ENCODE data around the gene F7. TPM values are rescaled to one million over a fixed set of nuclear protein-coding genes. Genes with fewer than 3 reads are reported as not detected.

F7 gene
- total and polyA plus RNA-seq, 7 donors: 0.36 TPM; not detected in 6

DNA sequence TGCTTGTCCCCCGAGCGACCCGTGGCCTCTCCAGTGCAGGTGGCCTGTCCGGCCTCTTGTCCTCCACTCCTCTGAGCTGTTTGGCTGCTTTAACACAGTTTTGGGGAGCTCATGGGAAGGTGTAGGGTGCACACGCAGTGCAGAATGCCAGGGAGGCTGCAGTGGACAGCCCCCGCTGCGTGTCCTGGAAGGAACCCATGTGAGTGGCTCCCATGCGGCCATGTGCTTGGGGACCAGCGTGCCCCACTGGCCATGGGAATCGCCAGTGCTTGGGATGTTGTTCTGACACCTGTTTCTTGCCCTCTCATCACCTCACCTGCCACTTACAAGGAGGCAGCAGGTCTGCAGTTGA lies 22.6 kb upstream of the F7 start:
- Histone ChIP-seq H3K27me3 (peaks cover 0 to 10% (median 0%) of the 10 kb centered on the region in 3 donors), H3K9me3 (no peaks in the 10 kb centered on the region), H3K27ac (no peak overlapping the region), H3K36me3 (no peaks in the 10 kb centered on the region), H3K4me1 (no peaks in the 10 kb centered on the region), H3K4me3 (no peak overlapping the region)
- WGBS, 2 donors: 88 to 92% methylated on average over 10 of the region's 10 CpGs
- TF ChIP-seq POLR2AphosphoS5 (IDR thresholded peaks at IDR 0.05) (no peak), EP300 (IDR thresholded peaks at IDR 0.05) (no peak), POLR2A (IDR thresholded peaks at IDR 0.05) (no peak)
- TF ChIP-seq, protein P1, sequence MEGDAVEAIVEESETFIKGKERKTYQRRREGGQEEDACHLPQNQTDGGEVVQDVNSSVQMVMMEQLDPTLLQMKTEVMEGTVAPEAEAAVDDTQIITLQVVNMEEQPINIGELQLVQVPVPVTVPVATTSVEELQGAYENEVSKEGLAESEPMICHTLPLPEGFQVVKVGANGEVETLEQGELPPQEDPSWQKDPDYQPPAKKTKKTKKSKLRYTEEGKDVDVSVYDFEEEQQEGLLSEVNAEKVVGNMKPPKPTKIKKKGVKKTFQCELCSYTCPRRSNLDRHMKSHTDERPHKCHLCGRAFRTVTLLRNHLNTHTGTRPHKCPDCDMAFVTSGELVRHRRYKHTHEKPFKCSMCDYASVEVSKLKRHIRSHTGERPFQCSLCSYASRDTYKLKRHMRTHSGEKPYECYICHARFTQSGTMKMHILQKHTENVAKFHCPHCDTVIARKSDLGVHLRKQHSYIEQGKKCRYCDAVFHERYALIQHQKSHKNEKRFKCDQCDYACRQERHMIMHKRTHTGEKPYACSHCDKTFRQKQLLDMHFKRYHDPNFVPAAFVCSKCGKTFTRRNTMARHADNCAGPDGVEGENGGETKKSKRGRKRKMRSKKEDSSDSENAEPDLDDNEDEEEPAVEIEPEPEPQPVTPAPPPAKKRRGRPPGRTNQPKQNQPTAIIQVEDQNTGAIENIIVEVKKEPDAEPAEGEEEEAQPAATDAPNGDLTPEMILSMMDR (IDR thresholded peaks at IDR 0.05): no peak
- no peak for DNase-seq
- intact Hi-C loops (cut with DNase I): no loop called here

DNA sequence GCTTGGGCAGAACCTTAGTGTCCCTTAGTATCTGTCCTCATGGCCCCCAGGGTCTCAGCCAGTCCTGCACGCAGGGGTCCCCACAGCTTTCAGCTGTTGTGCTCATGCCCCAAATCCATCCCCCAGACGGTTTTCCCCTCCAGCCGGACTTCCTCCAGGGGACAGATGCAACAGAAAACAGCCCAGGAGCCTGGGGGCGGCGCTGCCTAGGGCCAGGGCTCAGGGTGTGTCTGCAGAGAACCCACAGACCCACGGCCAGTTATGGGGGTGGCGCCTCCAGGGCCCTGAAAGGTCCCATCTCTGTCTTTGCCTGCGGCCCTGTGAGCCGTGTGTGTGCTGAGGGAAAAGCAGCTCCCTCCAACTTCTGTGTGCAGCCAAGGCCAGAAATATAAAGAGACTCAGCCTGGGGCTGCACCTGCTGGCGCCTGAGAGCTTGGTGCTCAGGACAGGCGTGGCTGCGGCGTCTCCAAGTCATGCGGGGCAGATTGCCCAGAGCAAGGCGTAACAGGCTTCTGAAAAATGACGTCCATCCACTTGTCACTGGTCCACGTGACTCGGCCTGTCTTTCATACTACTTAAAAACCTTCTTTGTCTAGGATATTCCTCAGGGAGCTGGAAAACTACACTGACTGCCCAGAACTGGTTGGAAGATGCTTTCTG lies 22.1 kb upstream of the F7 start:
- TF ChIP-seq, protein P1 (IDR thresholded peaks at IDR 0.05): no peak
- TF ChIP-seq POLR2A (IDR thresholded peaks at IDR 0.05) (no peak), EP300 (IDR thresholded peaks at IDR 0.05) (no peak), POLR2AphosphoS5 (IDR thresholded peaks at IDR 0.05) (no peak)
- no peaks in the 10 kb centered on the region for H3K36me3 ChIP-seq
- no peak for DNase-seq
- intact Hi-C loops (cut with DNase I): no loop called here
- no peaks in the 10 kb centered on the region for H3K9me3 ChIP-seq
- H3K27me3 ChIP-seq: peaks cover 0 to 10% (median 0%) of the 10 kb centered on the region in 3 donors
- no peaks in the 10 kb centered on the region for H3K4me1 ChIP-seq
- WGBS, 2 donors: 42 to 78% methylated on average over 18 of the region's 18 CpGs
- H3K27ac ChIP-seq: no peak overlapping the region
- no peak overlapping the region for H3K4me3 ChIP-seq

DNA sequence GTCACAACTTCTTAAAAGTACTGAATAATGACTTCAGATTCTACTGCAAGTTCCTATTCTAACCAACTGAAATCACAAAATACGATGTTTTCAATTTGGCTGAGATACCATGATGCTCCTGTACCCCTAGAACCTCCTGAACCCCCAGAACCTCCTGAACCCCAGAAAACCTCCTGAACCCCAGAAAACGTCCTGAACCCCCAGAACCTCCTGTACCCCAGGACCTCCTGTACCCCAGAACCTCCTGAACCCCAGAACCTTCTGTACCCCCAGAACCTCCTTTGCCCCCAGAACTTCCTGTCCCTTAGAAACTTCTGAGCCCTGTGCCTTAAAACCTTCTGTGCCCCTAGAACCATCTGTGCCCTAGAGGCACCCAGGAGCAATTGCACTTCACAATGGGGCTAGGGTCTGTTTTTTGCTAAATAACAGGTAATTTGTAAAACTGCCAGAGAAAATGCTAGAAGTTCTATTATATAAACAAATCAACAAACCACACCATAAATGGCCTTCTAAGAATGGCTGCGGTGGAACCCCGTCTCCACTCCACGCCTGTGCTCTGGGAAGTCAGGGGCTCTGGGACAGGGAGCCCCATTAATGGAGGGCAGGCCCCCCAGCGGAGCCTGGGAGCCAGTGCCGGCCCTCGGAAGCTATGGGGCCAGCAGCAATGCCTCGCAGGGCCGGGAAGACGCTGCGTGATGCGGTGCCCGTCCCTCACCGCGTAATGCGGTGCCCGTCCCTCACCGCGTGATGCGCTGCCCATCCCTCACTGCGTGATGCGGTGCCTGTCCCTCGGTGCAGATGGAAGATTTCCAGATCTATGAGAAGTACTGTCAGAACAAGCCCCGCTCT lies 21.3 kb upstream of the F7 start:
- H3K36me3 ChIP-seq: no peaks in the 10 kb centered on the region
- H3K9me3 ChIP-seq: no peaks in the 10 kb centered on the region
- H3K4me3 ChIP-seq: no peak overlapping the region
- peaks cover 0 to 10% (median 0%) of the 10 kb centered on the region in 3 donors for H3K27me3 ChIP-seq
- no peaks in the 10 kb centered on the region for H3K4me1 ChIP-seq
- no peak overlapping the region for H3K27ac ChIP-seq
- intact Hi-C loops (cut with DNase I): no loop called here
- 94 to 96% methylated on average over 25 of the region's 25 CpGs for WGBS, 2 donors
- no peak for DNase-seq
- TF ChIP-seq EP300 (IDR thresholded peaks at IDR 0.05) (no peak), POLR2AphosphoS5 (IDR thresholded peaks at IDR 0.05) (no peak), POLR2A (IDR thresholded peaks at IDR 0.05) (no peak)

GRCh38 chr13:113084943-113085540 lies 20.5 kb upstream of the F7 start:
- H3K9me3 ChIP-seq: no peaks in the 10 kb centered on the region
- no peaks in the 10 kb centered on the region for H3K4me1 ChIP-seq
- no peak for DNase-seq
- H3K4me3 ChIP-seq: no peak overlapping the region
- 90 to 92% methylated on average over 24 of the region's 24 CpGs for WGBS, 2 donors
- H3K36me3 ChIP-seq: no peaks in the 10 kb centered on the region
- intact Hi-C loops (cut with DNase I): no loop called here
- H3K27ac ChIP-seq: no peak overlapping the region
- TF ChIP-seq POLR2AphosphoS5 (IDR thresholded peaks at IDR 0.05) (no peak), POLR2A (IDR thresholded peaks at IDR 0.05) (no peak), EP300 (IDR thresholded peaks at IDR 0.05) (no peak)
- TF ChIP-seq, protein P1 (IDR thresholded peaks at IDR 0.05): no peak
- H3K27me3 ChIP-seq: peaks cover 0 to 10% (median 0%) of the 10 kb centered on the region in 3 donors

Measured in sigmoid colon (tissue), 7 donors.